ENCODE results near the gene RDH16. TPM values are rescaled to one million over a fixed set of nuclear protein-coding genes. Genes with fewer than 3 reads are reported as not detected.

RDH16 gene
- 1 to 10 TPM; 1.1 to 3.0 TPM for total RNA-seq
- polyA plus RNA-seq (2013, experiment 1 of 2), result 0.53 TPM
- 0.54 TPM for polyA plus RNA-seq (2013, experiment 2 of 2)
- long read RNA-seq, experiment 1, result 0 reads
- long read RNA-seq, experiment 2, result 0 reads
- long read RNA-seq, experiment 3, result 0 reads
- long read RNA-seq, experiment 4, result 0 reads

GRCh38 chr12:56957229-56958052 lies at the start of gene RDH16:
TSS of gene RDH16 (minus strand) at chr12:56957608. CDS start at chr12:56957462, 146 bp downstream.
- peak; percentile 36 for DNase-seq
- Mint-ChIP-seq H3K4me1 (no peaks in the 10 kb centered on the region), H3K27me3 (ENCODE audit: insufficient read depth) (peaks cover 23% of the 10 kb centered on the region), H3K27ac (no peak within 1 kb of the TSS), H3K9me3 (peaks cover 42% of the 10 kb centered on the region), H3K4me3 (no peak within 1 kb of the TSS), H3K36me3 (ENCODE audit: low read depth) (peaks cover 2% of the 10 kb centered on the region)
- Histone ChIP-seq H3K36me3 (ENCODE audit: control insufficient read depth, insufficient read depth, low read length) (no peaks in the 10 kb centered on the region), H3K9me3 (ENCODE audit: control insufficient read depth, low read length) (peaks cover 8% of the 10 kb centered on the region), H3K4me3 (ENCODE audit: low read length) (no peak within 1 kb of the TSS), H3K4me1 (ENCODE audit: control insufficient read depth, insufficient read depth, low read length) (no peaks in the 10 kb centered on the region), H3K27ac (ENCODE audit: low read depth, low read length) (no peak within 1 kb of the TSS), H3K27me3 (ENCODE audit: control insufficient read depth, insufficient read depth, low read length, poor library complexity, severe bottlenecking) (no peaks in the 10 kb centered on the region), H3K9ac (ENCODE audit: extremely low read depth, low read length, poor library complexity, severe bottlenecking) (no peak within 1 kb of the TSS)
- TF ChIP-seq, protein P1, sequence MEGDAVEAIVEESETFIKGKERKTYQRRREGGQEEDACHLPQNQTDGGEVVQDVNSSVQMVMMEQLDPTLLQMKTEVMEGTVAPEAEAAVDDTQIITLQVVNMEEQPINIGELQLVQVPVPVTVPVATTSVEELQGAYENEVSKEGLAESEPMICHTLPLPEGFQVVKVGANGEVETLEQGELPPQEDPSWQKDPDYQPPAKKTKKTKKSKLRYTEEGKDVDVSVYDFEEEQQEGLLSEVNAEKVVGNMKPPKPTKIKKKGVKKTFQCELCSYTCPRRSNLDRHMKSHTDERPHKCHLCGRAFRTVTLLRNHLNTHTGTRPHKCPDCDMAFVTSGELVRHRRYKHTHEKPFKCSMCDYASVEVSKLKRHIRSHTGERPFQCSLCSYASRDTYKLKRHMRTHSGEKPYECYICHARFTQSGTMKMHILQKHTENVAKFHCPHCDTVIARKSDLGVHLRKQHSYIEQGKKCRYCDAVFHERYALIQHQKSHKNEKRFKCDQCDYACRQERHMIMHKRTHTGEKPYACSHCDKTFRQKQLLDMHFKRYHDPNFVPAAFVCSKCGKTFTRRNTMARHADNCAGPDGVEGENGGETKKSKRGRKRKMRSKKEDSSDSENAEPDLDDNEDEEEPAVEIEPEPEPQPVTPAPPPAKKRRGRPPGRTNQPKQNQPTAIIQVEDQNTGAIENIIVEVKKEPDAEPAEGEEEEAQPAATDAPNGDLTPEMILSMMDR (conservative IDR thresholded peaks at IDR 0.05), result no peak
- 86 to 89% methylated on average over 9 to 10 of the region's 10 CpGs for WGBS, 2 experiments (ENCODE audit: insufficient coverage in 1 of 2, insufficient read length in 1 of 2)

DNA sequence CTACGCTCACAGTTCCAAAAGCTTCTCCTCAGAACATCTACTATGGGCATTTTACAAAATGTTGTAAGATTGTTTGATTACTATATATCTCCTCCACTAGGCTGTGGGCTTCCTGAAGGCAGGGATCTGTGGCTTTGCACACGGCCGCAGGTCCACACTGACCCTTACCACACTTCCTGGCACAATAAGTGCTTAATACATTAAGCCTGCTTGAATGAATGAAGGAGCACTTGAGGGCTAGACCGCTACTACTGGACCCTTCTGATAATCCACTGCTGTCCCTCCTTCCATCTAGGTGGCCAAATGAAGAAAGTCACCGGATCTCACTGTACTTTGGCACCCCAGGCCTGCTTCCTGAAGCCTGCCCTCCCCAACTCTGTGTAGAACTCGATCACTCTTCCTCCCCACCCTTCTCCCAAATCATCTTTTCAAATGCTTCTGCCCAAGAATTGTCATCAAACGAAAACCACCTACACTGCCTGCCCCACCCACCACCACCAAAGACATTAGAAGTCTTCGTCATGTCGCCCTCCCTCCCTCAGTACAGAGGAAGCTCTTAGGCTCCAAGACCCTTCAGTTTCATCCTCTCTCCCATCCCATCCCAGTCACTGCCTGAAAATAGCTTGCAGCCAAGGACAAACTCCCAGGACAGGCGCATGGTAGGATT lies 49.5 kb upstream of the RDH16 start:
- Mint-ChIP-seq H3K4me1 (peaks cover 22% of the 10 kb centered on the region), H3K9me3 (no peaks in the 10 kb centered on the region), H3K27ac (no peak overlapping the region), H3K27me3 (ENCODE audit: insufficient read depth) (no peaks in the 10 kb centered on the region), H3K36me3 (ENCODE audit: low read depth) (peaks cover 24% of the 10 kb centered on the region), H3K4me3 (peak overlapping the region; percentile 79)
- H3K4me1 ChIP-seq (ENCODE audit: control insufficient read depth, insufficient read depth, low read length), result peaks cover 4% of the 10 kb centered on the region
- peaks cover 28% of the 10 kb centered on the region for H3K36me3 ChIP-seq (ENCODE audit: control insufficient read depth, insufficient read depth, low read length)
- TF ChIP-seq, protein P1 (conservative IDR thresholded peaks at IDR 0.05), result no peak
- H3K4me3 ChIP-seq (ENCODE audit: low read length), result no peak overlapping the region
- no peak overlapping the region for H3K27ac ChIP-seq (ENCODE audit: low read depth, low read length)
- no peak for DNase-seq
- H3K9ac ChIP-seq (ENCODE audit: extremely low read depth, low read length, poor library complexity, severe bottlenecking), result no peak overlapping the region
- WGBS, 2 experiments (ENCODE audit: insufficient coverage in 1 of 2, insufficient read length in 1 of 2), result 82 to 84% methylated on average over 3 to 9 of the region's 10 CpGs
- no peaks in the 10 kb centered on the region for H3K9me3 ChIP-seq (ENCODE audit: control insufficient read depth, low read length)
- H3K27me3 ChIP-seq (ENCODE audit: control insufficient read depth, insufficient read depth, low read length, poor library complexity, severe bottlenecking), result no peaks in the 10 kb centered on the region

DNA sequence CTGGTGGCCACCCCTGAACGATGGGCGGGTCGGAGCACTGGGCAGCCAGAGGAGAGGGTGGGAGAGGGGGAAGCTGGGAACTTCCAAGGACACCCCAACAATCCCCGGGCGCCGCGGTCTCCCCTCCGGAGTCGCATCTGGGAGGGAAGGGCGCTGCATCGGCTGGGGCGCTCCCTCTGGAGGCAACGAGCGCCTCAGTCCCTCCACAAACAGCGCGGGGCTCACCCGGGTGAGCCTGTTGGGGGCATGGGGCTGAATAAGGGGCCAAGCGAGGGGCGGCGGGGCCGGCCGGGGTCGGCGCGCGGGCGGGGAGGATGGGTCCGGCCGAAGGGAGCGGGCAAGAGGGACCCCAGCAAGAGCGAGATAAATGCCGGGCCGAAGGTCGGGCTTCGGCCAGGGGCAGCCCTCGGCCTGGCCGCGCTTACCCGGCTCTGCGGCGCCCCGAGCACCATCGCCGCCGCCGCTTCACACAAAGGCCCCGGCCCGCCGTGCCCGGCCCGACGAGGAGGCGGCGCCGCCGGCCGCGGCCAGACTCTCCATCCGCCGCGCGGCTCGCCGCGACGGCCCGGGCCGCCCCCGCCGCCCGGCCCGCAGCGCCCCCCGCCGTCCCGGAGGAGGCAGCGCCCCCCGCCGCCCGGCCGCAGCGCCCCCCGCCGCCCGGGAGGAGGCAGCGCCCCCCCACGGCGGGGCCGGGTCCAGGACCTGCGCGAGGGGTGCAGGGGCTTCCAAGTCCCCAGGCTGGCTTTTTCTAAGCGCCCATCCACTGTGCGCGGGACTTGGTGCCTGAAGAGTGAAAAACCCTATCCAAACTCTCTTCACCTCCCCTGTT lies 48.8 kb upstream of the RDH16 start, which contains the start of gene ZBTB39:
Gene ZBTB39 (minus strand): TSS at position 567 of the 829 bp plus-strand sequence. CDS start 1,629 bp downstream, outside the sequence.
- Histone ChIP-seq H3K9me3 (ENCODE audit: control insufficient read depth, low read length) (no peaks in the 10 kb centered on the region), H3K9ac (ENCODE audit: extremely low read depth, low read length, poor library complexity, severe bottlenecking) (peak within 1 kb of the TSS; percentile 75), H3K36me3 (ENCODE audit: control insufficient read depth, insufficient read depth, low read length) (peaks cover 34% of the 10 kb centered on the region), H3K4me1 (ENCODE audit: control insufficient read depth, insufficient read depth, low read length) (peaks cover 6% of the 10 kb centered on the region), H3K4me3 (ENCODE audit: low read length) (peak within 1 kb of the TSS; percentile 91), H3K27me3 (ENCODE audit: control insufficient read depth, insufficient read depth, low read length, poor library complexity, severe bottlenecking) (no peaks in the 10 kb centered on the region), H3K27ac (ENCODE audit: low read depth, low read length) (peak within 1 kb of the TSS; percentile 64)
- no peaks in the 10 kb centered on the region for H3K27me3 Mint-ChIP-seq (ENCODE audit: insufficient read depth)
- H3K4me1 Mint-ChIP-seq, result peaks cover 27% of the 10 kb centered on the region
- WGBS, 2 experiments (ENCODE audit: insufficient coverage in 1 of 2, insufficient read length in 1 of 2), result 1 to 3% methylated on average over 14 to 94 of the region's 94 CpGs
- no peaks in the 10 kb centered on the region for H3K9me3 Mint-ChIP-seq
- peak; percentile 92 for DNase-seq
- peaks cover 31% of the 10 kb centered on the region for H3K36me3 Mint-ChIP-seq (ENCODE audit: low read depth)
- H3K27ac Mint-ChIP-seq, result peak within 1 kb of the TSS; percentile 81
- TF ChIP-seq, protein P1 (conservative IDR thresholded peaks at IDR 0.05), result peak; percentile 64
- H3K4me3 Mint-ChIP-seq, result peak within 1 kb of the TSS; percentile 79
